Right ventricle myocardium inferior (tissue), 1 donor: ENCODE results near the gene RFX5. TPM values are rescaled to one million over a fixed set of nuclear protein-coding genes. Genes with fewer than 3 reads are reported as not detected.
"Not testable (repeated sequence)": the region's sequence is repeated elsewhere in the genome, so short reads cannot be mapped to it uniquely, and the experiment has no call there.

Source experiments
- ATAC-seq: fragments of 200-7000 bp; cut with Tn5 transposase; one replicate; pipeline ENCODE4 v1.9.1; 2020; ENCODE audit warnings: mild to moderate bottlenecking, moderate library complexity
- DNase-seq: peaks from one replicate; pipeline ENCODE4 v3.0.0; 2021; ENCODE audit errors: missing footprints
- intact Hi-C: fragments of 100-400 bp; cut with DNase I; formaldehyde crosslinking; loops from one replicate; pipeline ENCODE4 v1.11.0; 2022
- long read RNA-seq: library from polyadenylated mRNA; unstranded; transcript quantifications from one replicate; pipeline ENCODE4 v2.0.0, GENCODE V29; 2021
- total RNA-seq: library from RNA; stranded (reverse); fragmentation: NEBNext Ultra II Directional; extraction: Animal tissue kit (Norgen Biotek cat#: 25700); gene quantifications from one replicate; pipeline ENCODE4 v1.2.1, GENCODE V29; 2021
- donor health status: DM: no; HTN: yes; CAD: no; lungs with severe emphysema.

RFX5 gene
- total RNA-seq = 16.5 TPM
- long read RNA-seq, partial matches to known transcripts = 8 of 12 reads
- long read RNA-seq, other reads (novel, unspliced or antisense) = 2 of 12 reads

- ATAC-seq = peak; percentile 99
- intact Hi-C loops = no loop called here
- peak; percentile 98 for DNase-seq
Measured at GRCh38 chr1:151346769-151347522, at the start of gene RFX5. Gene RFX5, minus strand, starts transcription at chr1:151347252. Its CDS starts 932 bp downstream, at chr1:151346320.

- DNase-seq, ATAC-seq: not testable (repeated sequence)
- intact Hi-C loops = loop anchor here (5.0 kb wide), 1 partner anchor 94 kb away; no protein-coding TSS in a partner anchor
Measured at GRCh38 chr1:151396265-151396664, 49.2 kb upstream of the RFX5 start.

- ATAC-seq (no peak), DNase-seq (no peak)
- intact Hi-C loops = no loop called here
Measured at GRCh38 chr1:151393583-151393982, 46.5 kb upstream of the RFX5 start.

- DNase-seq (no peak), ATAC-seq (no peak)
- intact Hi-C loops = no loop called here
Measured at GRCh38 chr1:151391079-151391563, 44.1 kb upstream of the RFX5 start.

- ATAC-seq, DNase-seq, intact Hi-C loops: not testable (repeated sequence)
Measured at GRCh38 chr1:151390221-151391078, 43.4 kb upstream of the RFX5 start.

- intact Hi-C loops = no loop called here
- DNase-seq = no peak
- no peak for ATAC-seq
Measured at GRCh38 chr1:151386002-151386401, 39.0 kb upstream of the RFX5 start.

GRCh38 chr1:151384584-151384983 lies 37.5 kb upstream of the RFX5 start:
- ATAC-seq (no peak), DNase-seq (no peak)
- intact Hi-C loops = no loop called here

GRCh38 chr1:151377150-151377884 lies 30.3 kb upstream of the RFX5 start:
- DNase-seq = no peak
- intact Hi-C loops = no loop called here
- ATAC-seq = no peak

GRCh38 chr1:151373196-151373595 lies 26.1 kb upstream of the RFX5 start:
- ATAC-seq (no peak), DNase-seq (no peak)
- intact Hi-C loops = no loop called here

GRCh38 chr1:151372058-151372934 lies 25.2 kb upstream of the RFX5 start, which contains the start of gene SELENBP1:
Gene SELENBP1, minus strand, starts transcription at chr1:151372705. Its CDS starts 64 bp downstream, at chr1:151372641.
- DNase-seq = peak; percentile 88
- intact Hi-C loops = loop anchor here (1.0 kb wide), 1 partner anchor 27 kb away; the partner anchor contains the start of gene PSMB4
- peak; percentile 86 for ATAC-seq

- ATAC-seq = peak; percentile 45
- intact Hi-C loops = loop anchor here (1.0 kb wide), 1 partner anchor 28 kb away; the partner anchor contains the start of gene PSMB4
Measured at GRCh38 chr1:151371370-151372057, 24.5 kb upstream of the RFX5 start.

GRCh38 chr1:151370211-151370911 lies 23.3 kb upstream of the RFX5 start:
- DNase-seq (no peak), ATAC-seq (peak; percentile 52)
- intact Hi-C loops = no loop called here

More at GRCh38 chr1:151371370-151372057, 24.5 kb upstream of the RFX5 start:
- peak; percentile 76 for DNase-seq

GRCh38 chr1:151369621-151370048 lies 22.6 kb upstream of the RFX5 start:
- intact Hi-C loops = no loop called here
- DNase-seq (no peak), ATAC-seq (no peak)

- no peak for ATAC-seq
- DNase-seq = no peak
- intact Hi-C loops = no loop called here
Measured at GRCh38 chr1:151369302-151369610, 22.2 kb upstream of the RFX5 start.

GRCh38 chr1:151368393-151369301 lies 21.6 kb upstream of the RFX5 start:
- ATAC-seq = no peak

More at GRCh38 chr1:151368393-151369301, 21.6 kb upstream of the RFX5 start:
- DNase-seq = no peak
- intact Hi-C loops = no loop called here
